Neural cell (in vitro differentiated cells): ENCODE data around the gene SLC35B2.

Experiments
- CTCF ChIP-seq: fragments of 450-650 bp; IDR thresholded peaks from 2 replicates; pipeline ENCODE4 v1.5.1; 2014; ENCODE audit warnings: antibody characterized with exemption, mild to moderate bottlenecking, moderate library complexity; ENCODE audit not compliant: poor library complexity, severe bottlenecking
- EZH2 ChIP-seq: fragments of 200-600, 300-800 bp; shearing (Covaris generic), sonication (generic); IDR thresholded peaks from 2 replicates; pipeline ENCODE4 v1.6.1; 2014; ENCODE audit warnings: antibody characterized with exemption, low read length, borderline replicate concordance, mild to moderate bottlenecking; ENCODE audit not compliant: insufficient read depth, poor library complexity, severe bottlenecking
- POLR2AphosphoS5 ChIP-seq: IDR thresholded peaks from 2 replicates; pipeline ENCODE4 v1.6.1; 2012
- RAD21 ChIP-seq: fragments of 450-650 bp; conservative IDR thresholded peaks from 2 replicates; pipeline ENCODE4 v1.6.1; 2014; ENCODE audit warnings: antibody characterized with exemption, mild to moderate bottlenecking, moderate library complexity
- REST ChIP-seq: IDR thresholded peaks from 2 replicates; pipeline ENCODE4 v1.6.1; 2012; ENCODE audit warnings: borderline replicate concordance
- SMC3 ChIP-seq: fragments of 450-650 bp; conservative IDR thresholded peaks from 2 replicates; pipeline ENCODE4 v1.6.1; 2014; ENCODE audit warnings: antibody characterized with exemption, mild to moderate bottlenecking, moderate library complexity; ENCODE audit not compliant: poor library complexity

- TF ChIP-seq POLR2AphosphoS5 (no peak), CTCF (no peak), SMC3 (no peak), RAD21 (no peak), REST (no peak), EZH2 (no peak)
Observed at GRCh38 chr6:44243345-44243744, 14.0 kb downstream of the SLC35B2 start.
